Kidney (tissue), 14 donors: Measurements from ENCODE around the gene NINJ2. TPM values are rescaled to one million over a fixed set of nuclear protein-coding genes. Genes with fewer than 3 reads are reported as not detected.
A peak's percentile ranks its signal among the peaks of the same experiment; 100 is the strongest.

ENCODE experiments used
- DNase-seq, 5 donors: peaks; one replicate each; pipeline ENCODE4 v3.0.0-alpha.2; 2013 to 2020
- FAIRE-seq: peaks from 2 replicates; lab custom pipeline; 2012; peaks lifted over from hg19 to GRCh38; lab: Jason Lieb, UNC
- H3K27ac ChIP-seq, 2 donors: one replicate each; pipeline ENCODE4 v1.7.0; 2013; ENCODE audit warnings: low read depth in 2 of 2, low read length in 2 of 2, inconsistent platforms in 1 of 2
- H3K27me3 ChIP-seq: one replicate; pipeline ENCODE4 v1.7.1; 2013; ENCODE audit warnings: low read length, inconsistent platforms; ENCODE audit not compliant: control insufficient read depth, insufficient read depth
- H3K36me3 ChIP-seq, 3 donors: one replicate each; pipeline versions ENCODE4 v1.7.0 to v1.7.1; 2013; ENCODE audit warnings: low read length in 3 of 3, control low read depth in 1 of 3, inconsistent platforms in 1 of 3; ENCODE audit not compliant: insufficient read depth in 3 of 3, control insufficient read depth in 2 of 3
- H3K4me1 ChIP-seq, 3 donors: one replicate each; pipeline versions ENCODE4 v1.7.0 to v1.7.1; 2013; ENCODE audit warnings: low read length in 3 of 3, inconsistent platforms in 1 of 3, low read depth in 1 of 3; ENCODE audit not compliant: control insufficient read depth in 2 of 3, insufficient read depth in 2 of 3
- H3K4me3 ChIP-seq, 3 donors: one replicate each; pipeline versions ENCODE4 v1.7.0 to v1.8.1; 2013; ENCODE audit warnings: low read length in 3 of 3, control low read depth in 1 of 3, inconsistent platforms in 1 of 3
- H3K9ac ChIP-seq, 3 donors: one replicate each; pipeline versions ENCODE4 v1.7.0 to v1.7.1; 2013; ENCODE audit warnings: low read length in 3 of 3, control low read depth in 1 of 3, inconsistent platforms in 1 of 3
- H3K9me3 ChIP-seq, 3 donors: one replicate each; pipeline versions ENCODE4 v1.7.0 to v1.7.1; 2013; ENCODE audit warnings: low read length in 3 of 3, control low read depth in 1 of 3, inconsistent platforms in 1 of 3; ENCODE audit not compliant: control insufficient read depth in 2 of 3, insufficient read depth in 1 of 3
- CTCF ChIP-seq: IDR thresholded peaks from 3 replicates; pipeline ENCODE4 v1.5.1; 2012; ENCODE audit warnings: mild to moderate bottlenecking, moderate library complexity, borderline replicate concordance; ENCODE audit not compliant: insufficient read depth; ENCODE audit errors: extremely low read depth
- intact Hi-C: fragments of 100-400 bp; cut with DNase I; formaldehyde crosslinking; loops from one replicate; pipeline ENCODE4 v1.11.1; 2022
- polyA plus RNA-seq: library from polyadenylated mRNA; stranded (reverse); fragments of 350-450 nt; fragmentation: Illumina TruSeq; extraction: RNeasy Lipid Tissue Mini Kit (QIAGEN cat#74804); gene quantifications from one replicate; pipeline ENCODE4 v1.2.3, GENCODE V29; 2014; ENCODE audit warnings: low read depth, low replicate concordance; ENCODE audit not compliant: insufficient read depth
- total RNA-seq: library from RNA; stranded (reverse); fragmentation: NEBNext Ultra II Directional; extraction: Animal tissue kit (Norgen Biotek cat#: 25700); gene quantifications from one replicate; pipeline ENCODE4 v1.2.1, GENCODE V29; 2021
- donor health status: control.
- donor health status: control.
- donor health status: control.
- donor health status: control.
- donor health status: control.
- donor health status: DM: yes; HTN: yes; CAD: no.
- donor health status: Normal renal cell carcinoma (clear cell type).

Gene NINJ2
- total and polyA plus RNA-seq, 2 donors from 2014 or later: 0.69 to 2.8 TPM

- Histone ChIP-seq H3K4me1 (peaks cover 0 to 2% (median 0%) of the 10 kb centered on the region in 3 donors), H3K36me3 (no peaks in the 10 kb centered on the region), H3K27me3 (no peaks in the 10 kb centered on the region), H3K9me3 (no peaks in the 10 kb centered on the region), H3K4me3 (no peak overlapping the region), H3K9ac (no peak overlapping the region), H3K27ac (no peak overlapping the region)
- DNase-seq: peak in 1 of 5 donors; percentile 6
- intact Hi-C loops: no loop called here
- no peak for FAIRE-seq
- TF ChIP-seq CTCF: no peak
Observed at GRCh38 chr12:592024-592505, 71.2 kb downstream of the NINJ2 start.

- Histone ChIP-seq H3K36me3 (no peaks in the 10 kb centered on the region), H3K27ac (no peak overlapping the region), H3K9me3 (no peaks in the 10 kb centered on the region), H3K4me1 (peaks cover 0 to 2% (median 0%) of the 10 kb centered on the region in 3 donors), H3K9ac (no peak overlapping the region), H3K27me3 (no peaks in the 10 kb centered on the region), H3K4me3 (no peak overlapping the region)
- FAIRE-seq (no peak), DNase-seq (peak in 1 of 5 donors; percentile 39)
- intact Hi-C loops: no loop called here
- no peak for TF ChIP-seq CTCF
Observed at GRCh38 chr12:591167-592023, 71.8 kb downstream of the NINJ2 start.

DNA sequence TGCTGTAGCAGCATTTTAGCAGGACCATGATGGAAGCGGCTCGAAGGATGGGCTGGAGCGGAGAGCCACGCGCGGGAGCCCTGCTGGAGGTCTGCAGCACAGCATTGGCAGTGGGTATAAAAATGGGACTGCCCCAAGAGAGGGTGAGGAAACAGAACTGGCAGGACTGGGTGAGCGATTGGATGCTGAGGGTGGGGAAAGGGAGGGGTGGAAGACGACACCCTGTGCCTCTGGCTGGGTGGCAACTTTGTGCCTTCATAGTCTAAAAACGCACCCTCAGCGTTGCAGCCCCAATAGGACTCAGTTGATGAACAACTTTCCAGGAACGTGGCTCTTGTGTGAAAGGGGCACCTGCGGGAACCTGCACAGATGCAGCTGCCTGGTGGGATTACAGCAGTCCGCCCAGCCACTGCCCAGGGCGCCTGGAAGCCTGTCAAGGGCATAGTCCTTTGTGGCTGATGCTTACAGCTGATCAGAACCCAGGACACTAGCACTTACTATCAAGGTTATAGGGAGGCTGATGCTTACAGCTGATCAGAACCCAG is 73.0 kb downstream of the NINJ2 start:
- intact Hi-C loops: no loop called here
- H3K27ac ChIP-seq: no peak overlapping the region
- DNase-seq (peak in 1 of 5 donors; percentile 14), FAIRE-seq (no peak)
- H3K36me3 ChIP-seq: no peaks in the 10 kb centered on the region
- no peak overlapping the region for H3K9ac ChIP-seq
- H3K4me3 ChIP-seq: no peak overlapping the region
- TF ChIP-seq CTCF: no peak
- H3K4me1 ChIP-seq: peaks cover 0 to 2% (median 0%) of the 10 kb centered on the region in 3 donors
- H3K27me3 ChIP-seq: no peaks in the 10 kb centered on the region
- H3K9me3 ChIP-seq: no peaks in the 10 kb centered on the region
